Measurements from ENCODE around the gene FLT1.

DNA sequence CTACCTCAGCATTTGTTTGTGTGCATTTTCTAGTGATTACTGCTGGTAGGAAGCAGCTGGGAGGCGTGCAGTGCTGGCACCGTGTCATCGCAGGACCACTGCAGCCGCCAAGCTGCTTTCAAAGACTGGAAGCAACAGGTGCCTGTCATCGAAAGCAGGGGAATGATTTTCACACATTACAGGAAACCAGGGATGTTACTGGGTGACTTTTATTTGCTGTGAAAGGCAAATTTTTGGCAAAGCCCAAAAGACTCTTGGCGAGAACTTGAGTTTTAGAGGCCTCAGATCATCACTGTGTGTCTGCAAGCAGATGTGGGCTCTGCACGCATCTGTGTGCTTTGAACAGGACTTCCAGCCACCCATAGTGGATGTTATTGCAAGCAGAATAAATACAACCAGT, 176.4 kb downstream of the FLT1 start:
- no peak for TF ChIP-seq ZNF384 (IDR thresholded peaks at IDR 0.05)
- TF ChIP-seq BHLHE40 (IDR thresholded peaks at IDR 0.05; ENCODE audit: borderline replicate concordance) = no peak
- no peak for TF ChIP-seq SP1 (IDR thresholded peaks at IDR 0.05)
- no peak for TF ChIP-seq FOXM1 (IDR thresholded peaks at IDR 0.05; ENCODE audit: borderline replicate concordance)
- TF ChIP-seq SUZ12 (IDR thresholded peaks at IDR 0.05) = no peak
- no peak for TF ChIP-seq PKNOX1 (IDR thresholded peaks at IDR 0.05)
- no peak for TF ChIP-seq TARDBP (IDR thresholded peaks at IDR 0.05)
- TF ChIP-seq FOXK2 (IDR thresholded peaks at IDR 0.05) = no peak
